ENCODE results near the gene C12orf50.

DNA sequence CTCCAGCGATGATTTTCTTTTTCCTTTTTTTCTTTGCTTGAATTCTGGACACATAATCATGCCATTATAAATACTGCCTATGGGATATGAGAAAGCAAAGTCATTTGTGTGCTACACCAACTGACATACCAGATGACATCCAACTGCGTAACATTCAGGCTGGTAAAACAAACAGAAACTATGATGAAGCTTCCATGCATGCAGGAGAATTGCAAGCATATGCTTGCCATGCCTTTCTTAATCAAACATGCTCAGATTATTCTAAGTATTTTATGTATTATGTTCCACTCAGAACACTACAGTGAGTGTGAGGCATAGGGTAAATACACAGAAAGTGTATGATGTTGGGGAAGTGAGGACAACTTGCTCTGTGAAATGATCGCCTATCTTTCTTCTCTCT lies 97.4 kb downstream of the C12orf50 start:
- TF ChIP-seq POLR2AphosphoS5 (IDR thresholded peaks at IDR 0.05) (no peak), POLR2A (IDR thresholded peaks at IDR 0.05) (no peak)
- TF ChIP-seq, protein P1, sequence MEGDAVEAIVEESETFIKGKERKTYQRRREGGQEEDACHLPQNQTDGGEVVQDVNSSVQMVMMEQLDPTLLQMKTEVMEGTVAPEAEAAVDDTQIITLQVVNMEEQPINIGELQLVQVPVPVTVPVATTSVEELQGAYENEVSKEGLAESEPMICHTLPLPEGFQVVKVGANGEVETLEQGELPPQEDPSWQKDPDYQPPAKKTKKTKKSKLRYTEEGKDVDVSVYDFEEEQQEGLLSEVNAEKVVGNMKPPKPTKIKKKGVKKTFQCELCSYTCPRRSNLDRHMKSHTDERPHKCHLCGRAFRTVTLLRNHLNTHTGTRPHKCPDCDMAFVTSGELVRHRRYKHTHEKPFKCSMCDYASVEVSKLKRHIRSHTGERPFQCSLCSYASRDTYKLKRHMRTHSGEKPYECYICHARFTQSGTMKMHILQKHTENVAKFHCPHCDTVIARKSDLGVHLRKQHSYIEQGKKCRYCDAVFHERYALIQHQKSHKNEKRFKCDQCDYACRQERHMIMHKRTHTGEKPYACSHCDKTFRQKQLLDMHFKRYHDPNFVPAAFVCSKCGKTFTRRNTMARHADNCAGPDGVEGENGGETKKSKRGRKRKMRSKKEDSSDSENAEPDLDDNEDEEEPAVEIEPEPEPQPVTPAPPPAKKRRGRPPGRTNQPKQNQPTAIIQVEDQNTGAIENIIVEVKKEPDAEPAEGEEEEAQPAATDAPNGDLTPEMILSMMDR (IDR thresholded peaks at IDR 0.05): no peak

All from upper lobe of left lung (tissue), 4 donors.